Naive thymus-derived CD4-positive, alpha-beta T cell (primary cell): ENCODE measurements around the gene NPHP4. TPM values are rescaled to one million over a fixed set of nuclear protein-coding genes. Genes with fewer than 3 reads are reported as not detected.
A peak's percentile ranks its signal among the peaks of the same experiment; 100 is the strongest.

Experiments
- ATAC-seq: fragments of 150-1000 bp; cut with Tn5 transposase; 2 replicates; pipeline ENCODE4 v1.10.0; 2021; ENCODE audit warnings: mild to moderate bottlenecking, moderate library complexity
- CTCF ChIA-PET: fragments of 350-600 bp; sonication (Branson Sonifier 250); formaldehyde crosslinking; loops from one replicate; lab custom pipeline; 2021; ENCODE audit warnings: antibody characterized with exemption; lab: Charles Lee
- POLR2A ChIA-PET: fragments of 350-600 bp; sonication (Branson Sonifier 250); formaldehyde crosslinking; loops from one replicate; lab custom pipeline; 2021; ENCODE audit warnings: antibody characterized with exemption, inconsistent platforms; lab: Charles Lee
- DNase-seq, 9 donors: peaks; one replicate each; pipeline versions ENCODE4 v3.0.0 to v3.0.0-alpha.2; 2020 to 2022; ENCODE audit warnings: mixed read lengths in 1 of 9
- H3K27ac ChIP-seq: one replicate; pipeline ENCODE4 v1.7.0; 2013; ENCODE audit warnings: mild to moderate bottlenecking, low read depth, low read length, moderate library complexity
- H3K27me3 ChIP-seq, 2 donors: one replicate each; pipeline ENCODE4 v1.7.0; 2013; ENCODE audit warnings: low read length in 2 of 2, mild to moderate bottlenecking in 2 of 2, moderate library complexity in 2 of 2; ENCODE audit not compliant: control insufficient read depth in 2 of 2, insufficient read depth in 2 of 2
- H3K36me3 ChIP-seq, 3 experiments: 1 replicate in 2 of 3; 2 replicates in 1 of 3; pipeline ENCODE4 v1.7.0; 2013; ENCODE audit warnings: low read length in 3 of 3, mild to moderate bottlenecking in 3 of 3, moderate library complexity in 1 of 3; ENCODE audit not compliant: insufficient read depth in 3 of 3, control insufficient read depth in 2 of 3
- H3K4me1 ChIP-seq, 2 donors: one replicate each; pipeline ENCODE4 v1.7.0; 2013; ENCODE audit warnings: low read length in 2 of 2, mild to moderate bottlenecking in 2 of 2, moderate library complexity in 1 of 2; ENCODE audit not compliant: control insufficient read depth in 2 of 2, insufficient read depth in 2 of 2
- H3K4me3 ChIP-seq: 2 replicates; pipeline ENCODE4 v1.7.0; 2013; ENCODE audit warnings: mild to moderate bottlenecking, low read length
- H3K9me3 ChIP-seq, 3 experiments: 1 replicate in 2 of 3; 2 replicates in 1 of 3; pipeline ENCODE4 v1.7.0; 2013; ENCODE audit warnings: low read length in 3 of 3; ENCODE audit not compliant: control insufficient read depth in 2 of 3
- H3K27ac Mint-ChIP-seq, 9 donors: one replicate each; pipeline ENCODE4 v1.8.0; 2020 to 2022; ENCODE audit warnings: mixed read lengths in 9 of 9, mild to moderate bottlenecking in 8 of 9, moderate library complexity in 5 of 9, inconsistent platforms in 2 of 9
- H3K27me3 Mint-ChIP-seq, 5 donors: one replicate each; pipeline ENCODE4 v1.8.0; 2021 to 2022; ENCODE audit warnings: mixed read lengths in 5 of 5, mild to moderate bottlenecking in 1 of 5
- H3K36me3 Mint-ChIP-seq, 5 donors: one replicate each; pipeline ENCODE4 v1.8.0; 2020 to 2022; ENCODE audit warnings: mixed read lengths in 5 of 5, mild to moderate bottlenecking in 3 of 5, inconsistent platforms in 1 of 5
- H3K4me1 Mint-ChIP-seq, 7 donors: one replicate each; pipeline ENCODE4 v1.8.0; 2020 to 2022; ENCODE audit warnings: mixed read lengths in 7 of 7, mild to moderate bottlenecking in 3 of 7, inconsistent platforms in 1 of 7
- H3K4me3 Mint-ChIP-seq, 10 donors: one replicate each; pipeline ENCODE4 v1.8.0; 2020 to 2022; ENCODE audit warnings: mild to moderate bottlenecking in 10 of 10, mixed read lengths in 10 of 10, moderate library complexity in 6 of 10, inconsistent platforms in 2 of 10
- H3K9me3 Mint-ChIP-seq, 11 donors: one replicate each; pipeline ENCODE4 v1.8.0; 2020 to 2022; ENCODE audit warnings: mixed read lengths in 11 of 11, mild to moderate bottlenecking in 4 of 11, inconsistent platforms in 1 of 11, moderate library complexity in 1 of 11
- intact Hi-C, 2 donors: fragments of 100-400 bp; cut with micrococcal nuclease; formaldehyde crosslinking; loops; one replicate each; pipeline ENCODE4 v1.15.1; 2023
- polyA plus RNA-seq, 2 donors: library from polyadenylated mRNA; unstranded; fragments of 300-500 nt; fragmentation: Illumina TruSeq; gene quantifications; one replicate each; pipeline ENCODE4 v1.2.3, GENCODE V29; 2021
- total RNA-seq, 6 experiments: library from RNA in 5 of 6; stranded (reverse) in 5 of 6; gene quantifications; 1 replicate in 5 of 6; 2 replicates in 1 of 6; pipeline ENCODE4 v1.2.3 and lab custom pipeline; 2021 to 2026

The NPHP4 gene
- total and polyA plus RNA-seq, 7 experiments from 2014 or later: 0.40 to 20.6 (median 9.2) TPM

GRCh38 chr1:5914676-5915365 lies 77.4 kb downstream of the NPHP4 start:
- Mint-ChIP-seq H3K36me3 (peaks cover 0 to 14% (median 0%) of the 10 kb centered on the region in 5 donors), H3K27ac (no peak overlapping the region), H3K27me3 (no peaks in the 10 kb centered on the region), H3K9me3 (no peaks in the 10 kb centered on the region), H3K4me1 (peaks cover 0 to 7% (median 6%) of the 10 kb centered on the region in 7 donors), H3K4me3 (no peak overlapping the region)
- intact Hi-C loops: no loop called here
- no peaks in the 10 kb centered on the region for H3K4me1 ChIP-seq
- H3K9me3 ChIP-seq: no peaks in the 10 kb centered on the region
- DNase-seq (no peak), ATAC-seq (no peak)
- no peaks in the 10 kb centered on the region for H3K27me3 ChIP-seq
- ChIA-PET POLR2A (no interaction called here), CTCF (interaction anchor here (1.1 kb wide), 1 partner anchor 111 kb away, joined by 3 read pairs; no protein-coding TSS in a partner anchor)
- no peak overlapping the region for H3K27ac ChIP-seq
- no peak overlapping the region for H3K4me3 ChIP-seq
- no peaks in the 10 kb centered on the region for H3K36me3 ChIP-seq

- H3K4me3 ChIP-seq: no peak overlapping the region
- ChIA-PET POLR2A (no interaction called here), CTCF (no interaction called here)
- Mint-ChIP-seq H3K27me3 (no peaks in the 10 kb centered on the region), H3K27ac (no peak overlapping the region), H3K36me3 (peaks cover 0 to 14% (median 0%) of the 10 kb centered on the region in 5 donors), H3K4me1 (peaks cover 0 to 7% (median 6%) of the 10 kb centered on the region in 7 donors), H3K9me3 (no peaks in the 10 kb centered on the region), H3K4me3 (no peak overlapping the region)
- H3K27ac ChIP-seq: no peak overlapping the region
- no peaks in the 10 kb centered on the region for H3K9me3 ChIP-seq
- H3K36me3 ChIP-seq: no peaks in the 10 kb centered on the region
- DNase-seq (no peak), ATAC-seq (no peak)
- no peaks in the 10 kb centered on the region for H3K4me1 ChIP-seq
- intact Hi-C loops: no loop called here
- no peaks in the 10 kb centered on the region for H3K27me3 ChIP-seq
Measured at GRCh38 chr1:5913876-5914275, 78.3 kb downstream of the NPHP4 start.

GRCh38 chr1:5913078-5913845 lies 79.0 kb downstream of the NPHP4 start:
- Mint-ChIP-seq H3K4me3 (no peak overlapping the region), H3K4me1 (peaks cover 0 to 7% (median 6%) of the 10 kb centered on the region in 7 donors), H3K9me3 (no peaks in the 10 kb centered on the region), H3K36me3 (peaks cover 0 to 14% (median 0%) of the 10 kb centered on the region in 5 donors), H3K27ac (peak overlapping the region in 1 of 9 donors; percentile 2), H3K27me3 (no peaks in the 10 kb centered on the region)
- ATAC-seq: no peak
- no peaks in the 10 kb centered on the region for H3K9me3 ChIP-seq
- no peak overlapping the region for H3K4me3 ChIP-seq
- no peaks in the 10 kb centered on the region for H3K36me3 ChIP-seq
- POLR2A ChIA-PET: no interaction called here
- CTCF ChIA-PET: no interaction called here
- intact Hi-C loops: no loop called here
- no peaks in the 10 kb centered on the region for H3K27me3 ChIP-seq
- H3K4me1 ChIP-seq: no peaks in the 10 kb centered on the region
- H3K27ac ChIP-seq: no peak overlapping the region
- DNase-seq: no peak

GRCh38 chr1:5911871-5912271 lies 80.4 kb downstream of the NPHP4 start:
- Mint-ChIP-seq H3K4me3 (no peak overlapping the region), H3K36me3 (peaks cover 0 to 14% (median 0%) of the 10 kb centered on the region in 5 donors), H3K9me3 (no peaks in the 10 kb centered on the region), H3K4me1 (peaks cover 0 to 7% (median 6%) of the 10 kb centered on the region in 7 donors), H3K27me3 (no peaks in the 10 kb centered on the region), H3K27ac (no peak overlapping the region)
- intact Hi-C loops: no loop called here
- ATAC-seq: no peak
- CTCF ChIA-PET: no interaction called here
- Histone ChIP-seq H3K36me3 (no peaks in the 10 kb centered on the region), H3K27me3 (no peaks in the 10 kb centered on the region), H3K4me1 (no peaks in the 10 kb centered on the region), H3K27ac (no peak overlapping the region), H3K9me3 (no peaks in the 10 kb centered on the region), H3K4me3 (no peak overlapping the region)
- no peak for DNase-seq
- POLR2A ChIA-PET: no interaction called here

GRCh38 chr1:5911157-5911556 lies 81.1 kb downstream of the NPHP4 start:
- Histone ChIP-seq H3K36me3 (no peaks in the 10 kb centered on the region), H3K4me1 (no peaks in the 10 kb centered on the region), H3K9me3 (no peaks in the 10 kb centered on the region), H3K27me3 (no peaks in the 10 kb centered on the region), H3K27ac (no peak overlapping the region), H3K4me3 (no peak overlapping the region)
- intact Hi-C loops: no loop called here
- peaks cover 0 to 15% (median 0%) of the 10 kb centered on the region in 5 donors for H3K36me3 Mint-ChIP-seq
- ATAC-seq (no peak), DNase-seq (no peak)
- H3K27me3 Mint-ChIP-seq: no peaks in the 10 kb centered on the region
- no peaks in the 10 kb centered on the region for H3K9me3 Mint-ChIP-seq
- peaks cover 0 to 6% (median 5%) of the 10 kb centered on the region in 7 donors for H3K4me1 Mint-ChIP-seq
- no peak overlapping the region for H3K4me3 Mint-ChIP-seq
- ChIA-PET CTCF (interaction anchor here (0.6 kb wide), 1 partner anchor 26 kb away, joined by 4 read pairs; no protein-coding TSS in a partner anchor), POLR2A (interaction anchor here (0.7 kb wide), 2 partner anchors 98 to 223 kb away, joined by 3 to 4 read pairs; no protein-coding TSS in a partner anchor)
- no peak overlapping the region for H3K27ac Mint-ChIP-seq

DNA sequence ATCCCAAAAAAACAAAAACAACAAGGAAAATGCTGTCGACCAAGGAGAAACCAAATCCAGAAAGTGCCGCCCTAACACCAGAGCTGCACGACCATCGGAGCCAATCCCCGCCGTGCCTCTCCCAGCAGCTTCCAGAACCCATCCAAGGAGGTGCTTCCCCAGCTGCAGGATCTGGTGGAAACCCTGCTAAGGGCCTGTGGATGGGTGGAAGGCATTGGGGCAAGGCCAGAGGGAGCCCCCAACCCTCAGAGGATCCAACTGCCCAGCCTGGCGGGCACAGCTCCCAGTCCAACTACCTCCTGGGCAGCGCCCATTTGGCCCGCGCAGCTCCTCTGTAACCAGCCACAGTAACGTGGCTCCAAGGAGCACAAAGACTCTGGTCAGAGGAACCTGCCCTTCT lies 81.6 kb downstream of the NPHP4 start:
- POLR2A ChIA-PET: interaction anchor here (0.7 kb wide), 2 partner anchors 98 to 223 kb away, joined by 3 to 4 read pairs; no protein-coding TSS in a partner anchor
- no peak for ATAC-seq
- no peak overlapping the region for H3K4me3 Mint-ChIP-seq

More for the DNA sequence above, 81.6 kb downstream of the NPHP4 start:
- Histone ChIP-seq H3K27me3 (no peaks in the 10 kb centered on the region), H3K4me1 (no peaks in the 10 kb centered on the region), H3K4me3 (no peak overlapping the region), H3K27ac (no peak overlapping the region), H3K36me3 (peaks cover 0 to 1% (median 0%) of the 10 kb centered on the region in 3 experiments), H3K9me3 (no peaks in the 10 kb centered on the region)
- H3K27ac Mint-ChIP-seq: no peak overlapping the region
- peaks cover 0 to 19% (median 0%) of the 10 kb centered on the region in 5 donors for H3K36me3 Mint-ChIP-seq
- CTCF ChIA-PET: interaction anchor here (0.6 kb wide), 1 partner anchor 26 kb away, joined by 4 read pairs; no protein-coding TSS in a partner anchor
- intact Hi-C loops: no loop called here
- peaks cover 0 to under 1% (median under 1%) of the 10 kb centered on the region in 7 donors for H3K4me1 Mint-ChIP-seq
- no peak for DNase-seq
- H3K27me3 Mint-ChIP-seq: no peaks in the 10 kb centered on the region
- no peaks in the 10 kb centered on the region for H3K9me3 Mint-ChIP-seq
